ENCODE measurements around the gene LRRC74A.

The LRRC74A gene

DNA sequence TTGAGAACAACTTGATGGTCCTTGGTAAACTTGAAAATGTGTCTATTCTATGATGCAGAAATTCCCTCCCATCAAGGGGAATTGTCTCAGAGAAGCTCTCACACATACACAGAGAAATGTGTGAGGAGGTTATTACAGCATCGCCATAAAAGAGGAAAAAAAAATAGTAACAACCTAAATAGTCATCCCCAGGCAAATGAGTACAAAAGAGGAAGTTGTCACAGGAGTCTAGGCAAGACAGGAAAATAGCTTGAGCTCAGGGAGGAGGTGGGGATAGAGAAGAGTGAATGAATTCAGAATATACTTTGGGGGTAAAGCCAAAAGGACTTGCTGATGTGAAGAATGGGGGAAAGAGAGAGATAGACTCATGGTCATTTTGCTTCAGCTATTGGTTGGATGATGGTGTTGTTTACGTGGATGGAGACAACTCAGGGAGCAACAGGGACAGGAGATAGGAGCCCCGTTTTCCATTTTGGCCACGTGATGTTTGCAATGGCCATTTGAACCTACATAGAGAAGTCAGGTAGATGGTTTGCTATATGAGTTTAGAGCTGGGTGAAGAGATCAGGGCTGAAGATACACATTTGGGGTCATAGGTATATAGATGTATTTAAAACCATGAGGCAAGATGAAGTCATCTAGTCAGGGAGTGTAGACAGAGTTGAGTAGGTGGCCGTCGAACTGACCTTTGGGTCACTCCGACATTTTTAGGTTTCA is 20.3 kb downstream of the LRRC74A start:
- DNase-seq (ENCODE audit: low read depth in 1 of 2, low spot score in 1 of 2): no peak

DNA sequence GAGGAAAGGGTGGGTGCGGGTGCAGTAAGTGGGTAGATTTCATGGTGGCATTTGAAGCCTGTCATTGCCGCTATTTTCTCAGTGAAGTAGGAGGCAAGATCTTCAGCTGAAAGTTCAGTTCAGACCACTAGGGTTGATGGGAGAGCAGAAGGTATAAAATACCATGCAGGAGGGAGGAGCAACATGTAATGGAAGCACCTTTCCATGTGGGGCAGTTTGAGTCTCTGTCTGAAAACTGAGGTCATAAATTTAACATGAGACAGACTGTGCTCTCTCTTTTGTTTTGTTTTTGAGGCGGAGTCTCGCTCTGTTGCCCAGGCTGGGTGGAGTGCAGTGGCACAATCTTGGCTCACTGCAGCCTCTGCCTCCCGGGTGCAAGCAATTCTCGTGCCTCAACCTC is 22.7 kb downstream of the LRRC74A start:
- no peak for DNase-seq (ENCODE audit: low read depth in 1 of 2, low spot score in 1 of 2)

DNA sequence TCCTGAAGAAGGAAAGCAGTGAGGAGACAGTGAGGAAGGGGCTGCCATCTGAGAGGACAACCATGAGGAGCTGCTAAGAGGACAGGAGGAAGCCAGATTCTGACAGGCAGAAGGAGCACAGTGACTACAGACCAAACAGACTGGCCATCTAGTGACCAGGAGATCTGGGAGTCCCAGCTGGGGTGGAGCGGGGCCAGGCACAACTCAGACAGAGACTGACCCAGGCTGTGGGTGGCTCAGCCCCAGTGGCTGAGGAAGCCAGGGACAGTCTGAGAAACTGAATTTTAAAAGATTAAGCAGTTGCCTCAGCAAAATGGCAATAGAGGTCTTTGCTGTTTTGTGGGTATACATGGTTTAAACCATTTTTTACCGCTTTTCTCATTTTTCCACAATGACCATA is 28.9 kb downstream of the LRRC74A start:
- no peak for DNase-seq (ENCODE audit: low read depth in 1 of 2, low spot score in 1 of 2)

DNA sequence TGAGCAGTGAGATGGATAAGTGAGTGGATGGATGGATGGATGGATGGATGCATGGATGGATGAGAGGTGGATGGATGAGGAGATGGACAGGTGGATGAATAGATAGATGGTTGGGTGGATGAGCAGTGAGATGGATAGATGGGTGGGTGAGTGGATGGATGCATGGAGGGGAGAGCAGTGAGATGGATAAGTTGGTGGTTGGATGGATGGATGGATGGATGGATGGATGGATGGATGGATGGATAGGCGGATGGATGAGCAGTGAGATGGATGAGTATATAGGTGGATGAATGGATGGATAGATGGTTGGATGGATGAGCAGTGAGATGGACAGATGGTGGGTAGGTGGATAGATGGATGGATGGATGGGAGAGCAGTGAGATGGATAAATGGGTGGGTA is 30.6 kb downstream of the LRRC74A start:
- no peak for DNase-seq (ENCODE audit: low read depth in 1 of 2, low spot score in 1 of 2)

DNA sequence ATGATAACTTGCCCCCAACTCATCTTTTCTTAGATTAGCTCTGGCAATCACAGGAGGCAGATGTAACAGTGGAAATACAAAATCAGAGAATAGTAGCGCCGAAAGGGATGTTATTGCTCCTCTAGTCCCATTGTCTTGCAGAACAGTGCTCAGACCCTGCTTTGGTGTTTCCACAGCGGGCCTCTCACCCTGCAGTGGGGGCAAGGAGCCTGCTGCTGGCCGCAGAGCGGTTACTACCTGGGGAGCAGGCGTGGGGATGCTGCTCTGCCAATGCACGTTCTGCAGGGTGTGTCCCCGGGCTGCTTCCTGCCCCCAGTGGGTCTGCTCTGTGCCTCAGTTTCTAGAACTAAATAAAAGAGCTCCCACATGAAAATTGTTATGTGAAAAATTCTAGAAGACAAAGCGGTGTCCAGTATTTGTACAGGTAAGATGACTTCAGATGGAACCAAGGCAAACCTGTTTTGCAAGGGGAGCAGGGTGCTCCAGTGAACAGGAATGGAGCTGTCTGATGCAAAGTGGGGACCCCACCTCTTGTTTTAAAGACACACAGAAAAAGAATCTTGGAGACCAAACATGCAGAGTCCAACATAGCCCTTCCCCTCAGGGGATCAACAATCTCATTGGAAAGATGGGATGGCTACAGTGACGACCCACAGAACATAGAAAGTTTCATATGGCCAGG is 35.5 kb downstream of the LRRC74A start:
- DNase-seq (ENCODE audit: low read depth in 1 of 2, low spot score in 1 of 2): no peak

DNA sequence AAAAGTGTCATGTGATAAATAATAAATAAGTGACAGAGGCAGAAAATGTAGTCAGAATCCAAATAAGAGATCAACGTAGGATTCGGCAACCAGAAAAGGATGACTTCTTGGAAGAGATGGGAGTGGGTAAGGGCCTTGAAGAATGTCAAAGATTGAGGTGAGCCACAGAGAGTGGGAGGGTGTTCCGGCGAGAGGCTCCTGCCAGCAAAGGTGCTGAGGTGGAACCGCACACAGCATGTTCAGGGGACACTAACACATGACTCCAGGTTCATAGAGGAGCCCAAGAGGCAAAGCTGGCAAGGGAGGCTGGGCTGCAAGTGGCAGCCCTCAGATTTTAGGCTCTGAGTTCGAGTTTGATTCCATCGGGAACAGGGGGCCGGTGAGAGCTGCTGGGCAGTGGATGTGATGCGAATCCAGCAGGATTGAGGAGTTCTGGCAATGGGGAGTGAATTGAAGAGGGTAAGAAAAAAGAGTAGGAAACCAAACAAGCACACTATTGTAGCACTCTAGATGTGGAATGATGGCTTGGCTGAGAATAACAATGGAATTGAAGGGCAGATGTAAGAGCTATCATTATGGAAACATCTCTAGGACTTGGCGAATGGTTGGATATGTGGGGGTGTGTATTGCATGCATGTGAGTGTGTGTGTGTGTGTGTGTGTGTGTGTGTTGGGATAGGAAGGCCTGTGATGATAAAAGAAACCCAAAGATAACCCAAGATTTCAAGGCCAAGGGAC is 36.5 kb downstream of the LRRC74A start:
- no peak for DNase-seq (ENCODE audit: low read depth in 1 of 2, low spot score in 1 of 2)

DNA sequence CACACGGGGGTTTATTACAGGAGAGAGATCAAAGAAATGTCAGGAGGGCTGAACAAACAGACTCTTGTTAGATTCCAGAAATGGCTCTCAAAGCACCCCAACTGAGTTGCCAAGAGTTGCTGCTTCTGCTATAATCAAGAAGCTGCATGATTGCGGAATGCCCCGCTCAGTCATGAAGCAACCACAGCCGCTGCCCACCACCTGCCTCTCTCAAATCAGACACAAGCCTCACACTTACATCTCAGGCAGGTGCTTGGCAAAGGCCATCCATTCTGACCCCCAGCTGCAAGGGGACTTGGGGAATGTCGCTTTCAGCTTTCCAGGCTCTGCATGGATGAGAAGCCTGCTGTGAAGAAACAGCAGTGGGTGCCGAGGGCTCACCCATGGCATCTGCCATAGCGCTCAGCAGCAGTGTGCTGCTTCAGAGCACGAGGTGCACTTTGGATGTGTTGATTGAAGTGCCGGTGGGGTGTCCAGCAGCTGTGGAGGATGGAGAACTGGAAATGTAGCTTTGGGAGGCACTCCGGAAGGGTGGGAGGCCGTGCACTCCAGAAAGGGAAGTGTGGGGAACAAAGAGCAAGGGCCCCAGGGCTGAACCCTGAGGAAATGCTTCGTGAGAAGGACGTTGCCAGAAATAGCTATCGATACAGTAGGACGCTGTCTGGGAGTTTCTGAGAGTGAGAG is 37.7 kb downstream of the LRRC74A start:
- no peak for DNase-seq (ENCODE audit: low read depth in 1 of 2, low spot score in 1 of 2)

DNA sequence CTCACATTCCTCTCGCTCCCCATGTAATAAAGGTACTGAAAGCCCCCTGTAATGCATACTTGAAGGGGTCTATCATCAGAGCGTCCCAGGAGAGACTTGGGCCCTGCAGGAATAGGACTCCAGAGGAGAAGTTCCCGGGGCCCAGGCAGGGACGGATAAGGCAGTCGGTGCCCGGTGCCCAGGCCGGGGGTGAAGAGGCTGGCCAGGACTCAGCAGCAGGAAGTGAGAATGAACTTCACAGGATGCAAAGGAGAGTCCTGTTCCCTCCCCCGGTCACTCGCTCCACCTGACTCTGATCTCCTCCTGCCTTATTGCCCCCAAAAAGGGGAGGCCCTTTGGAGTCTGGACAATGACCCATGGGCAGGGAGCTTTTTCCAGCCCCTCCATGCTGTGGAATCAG is 40.2 kb downstream of the LRRC74A start:
- no peak for DNase-seq (ENCODE audit: low read depth in 1 of 2, low spot score in 1 of 2)

DNA sequence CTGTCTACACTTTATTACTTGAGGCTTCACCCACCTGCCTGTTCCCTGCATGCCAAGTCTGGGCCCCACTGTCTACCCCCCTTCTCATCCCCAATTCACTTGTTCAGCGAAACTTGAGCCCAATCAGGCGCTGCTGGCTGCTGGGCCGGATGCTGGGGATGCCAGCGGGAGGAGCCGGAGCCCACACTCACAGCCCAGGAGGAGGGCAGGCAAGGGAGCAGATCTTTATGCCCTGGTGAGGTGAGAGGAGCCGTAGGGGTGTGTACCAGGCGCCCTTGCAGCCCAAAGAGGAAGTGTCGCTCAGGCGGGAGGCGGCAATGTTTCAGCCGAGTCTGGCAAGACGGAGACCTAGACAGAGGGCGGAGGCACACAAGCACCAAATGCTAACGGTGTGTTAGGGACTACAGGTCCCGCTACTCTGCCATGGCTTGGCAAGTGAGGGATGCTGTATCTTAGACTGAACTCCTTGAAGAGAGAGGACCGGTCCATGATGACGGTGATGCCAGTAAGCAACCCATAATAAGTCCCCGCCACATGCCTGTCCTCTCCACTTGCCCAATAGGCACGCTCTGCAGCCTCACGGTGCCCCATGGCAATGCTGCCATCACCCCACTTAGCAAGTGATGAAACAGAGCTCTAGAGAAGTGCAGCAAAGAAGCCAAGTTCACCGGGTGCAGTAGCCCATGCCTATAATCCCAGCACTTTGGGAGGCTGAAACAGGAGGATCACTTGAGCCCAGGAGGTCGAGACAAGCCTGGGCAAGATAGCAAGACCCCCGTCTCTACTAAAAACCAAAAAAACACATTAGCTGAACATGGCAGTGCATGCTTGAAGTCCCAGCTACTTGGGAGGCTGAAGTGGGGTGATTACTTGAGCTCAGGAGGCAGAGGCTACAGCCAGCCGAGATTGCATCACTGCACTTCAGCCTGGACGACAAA is 41.6 kb downstream of the LRRC74A start:
- DNase-seq (ENCODE audit: low read depth in 1 of 2, low spot score in 1 of 2): peak in 1 of 2 donors; percentile 23

DNA sequence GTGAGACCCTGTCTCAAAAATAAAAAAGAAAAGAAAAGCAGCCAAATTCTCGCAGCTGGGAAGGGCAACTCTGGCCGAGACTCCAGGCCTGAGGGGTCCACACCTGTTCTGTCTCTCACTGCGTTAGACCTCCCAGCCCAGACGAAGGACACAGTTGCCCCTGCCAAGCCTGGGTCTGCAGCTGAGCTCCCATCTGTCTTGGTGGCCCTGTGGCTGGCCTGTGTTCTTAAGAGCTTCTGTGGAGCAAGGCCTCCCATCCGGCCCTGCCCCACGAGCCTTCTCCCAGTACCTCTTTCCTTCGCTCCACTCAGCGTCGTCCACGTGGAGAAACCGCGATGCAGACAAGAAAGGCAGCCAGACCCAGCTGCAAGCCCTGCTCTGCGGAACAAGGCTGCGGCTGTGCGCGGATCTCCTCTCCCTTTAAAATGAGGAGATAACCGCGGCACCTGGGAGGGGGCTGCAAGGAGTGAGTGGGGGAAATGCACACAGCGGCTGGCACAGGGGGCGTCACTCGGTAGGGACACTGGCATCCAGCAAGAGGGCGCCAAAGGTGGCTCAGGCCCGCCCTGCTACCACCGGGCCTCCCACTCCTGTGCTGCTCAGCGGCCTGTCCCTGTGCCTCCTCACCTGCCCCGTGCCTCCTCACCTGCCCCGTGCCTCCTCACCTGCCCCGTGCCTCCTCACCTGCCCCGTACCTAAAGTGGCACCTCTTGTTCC is 42.4 kb downstream of the LRRC74A start:
- no peak for DNase-seq (ENCODE audit: low read depth in 1 of 2, low spot score in 1 of 2)

DNA sequence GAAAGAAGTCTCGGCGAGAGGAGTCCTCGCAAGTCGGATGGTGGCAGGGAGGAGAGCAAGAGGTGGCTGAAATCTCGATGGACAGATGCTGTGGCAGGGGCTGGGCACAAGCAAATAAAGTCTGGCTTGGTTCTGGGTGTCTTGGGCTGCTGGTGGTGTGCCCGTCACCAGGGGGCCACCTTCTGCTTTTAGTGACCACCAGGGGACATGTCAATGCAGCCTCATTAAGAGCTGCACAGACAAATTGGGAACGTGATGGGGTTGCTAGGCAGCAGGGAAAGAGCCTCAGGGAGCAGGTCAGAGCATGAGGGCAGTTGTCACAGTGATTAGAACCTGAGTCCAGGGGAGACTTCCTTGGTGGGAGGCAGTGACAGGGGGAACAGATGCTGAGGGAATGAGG is 44.0 kb downstream of the LRRC74A start:
- no peak for DNase-seq (ENCODE audit: low read depth in 1 of 2, low spot score in 1 of 2)

DNA sequence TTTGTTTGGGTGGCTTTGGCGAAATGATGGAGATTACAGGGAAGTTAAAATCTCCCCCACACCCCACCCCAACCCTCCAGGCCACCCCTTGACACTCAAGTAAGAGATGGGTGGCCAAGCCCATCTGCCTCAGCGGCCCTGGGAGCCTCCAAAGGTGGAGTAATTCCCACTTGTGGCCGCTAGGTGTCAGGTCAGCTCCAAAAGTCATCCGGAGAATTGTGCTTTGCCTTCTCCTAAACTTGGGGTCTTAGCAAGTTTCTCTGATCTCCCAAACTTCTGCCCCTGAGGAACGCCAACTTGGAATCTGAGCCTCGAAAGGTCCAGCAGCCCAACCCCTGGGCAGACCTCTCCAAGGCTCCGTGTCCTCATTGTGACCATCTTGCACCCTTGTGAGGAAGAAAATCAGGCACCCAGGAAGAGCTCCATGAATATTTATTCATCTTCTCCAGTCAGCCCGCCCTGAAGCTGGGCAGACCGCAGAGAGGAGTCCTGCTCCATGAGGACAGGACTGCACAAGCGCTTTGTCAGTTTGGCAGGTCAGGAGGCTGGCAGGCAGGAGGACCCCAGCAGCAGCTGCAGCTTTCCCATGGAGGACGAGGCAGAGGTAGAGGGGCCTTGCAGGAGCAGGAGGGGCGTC is 46.7 kb downstream of the LRRC74A start:
- DNase-seq (ENCODE audit: low read depth in 1 of 2, low spot score in 1 of 2): peak; percentile 43 to 48

DNA sequence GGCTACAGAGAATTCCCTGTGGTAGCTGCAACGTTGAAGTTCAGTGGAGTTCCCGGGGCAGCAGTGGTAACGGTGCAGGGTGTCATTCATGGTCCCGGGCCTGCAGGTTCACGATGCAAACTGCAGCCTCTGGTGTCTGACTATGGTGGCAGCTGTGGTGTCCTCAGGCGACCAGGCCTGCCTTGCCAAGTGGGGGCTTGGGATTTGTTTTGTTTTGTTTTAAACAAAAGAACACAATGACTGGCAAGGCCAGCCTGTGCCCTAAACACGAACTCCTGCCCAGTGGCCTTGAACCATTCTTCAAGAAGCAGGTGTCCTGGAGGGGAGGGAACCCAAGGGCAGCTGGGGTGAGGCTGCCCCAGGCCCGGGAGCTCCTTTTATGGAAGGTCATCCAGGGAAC is 48.5 kb downstream of the LRRC74A start:
- no peak for DNase-seq (ENCODE audit: low read depth in 1 of 2, low spot score in 1 of 2)

DNA sequence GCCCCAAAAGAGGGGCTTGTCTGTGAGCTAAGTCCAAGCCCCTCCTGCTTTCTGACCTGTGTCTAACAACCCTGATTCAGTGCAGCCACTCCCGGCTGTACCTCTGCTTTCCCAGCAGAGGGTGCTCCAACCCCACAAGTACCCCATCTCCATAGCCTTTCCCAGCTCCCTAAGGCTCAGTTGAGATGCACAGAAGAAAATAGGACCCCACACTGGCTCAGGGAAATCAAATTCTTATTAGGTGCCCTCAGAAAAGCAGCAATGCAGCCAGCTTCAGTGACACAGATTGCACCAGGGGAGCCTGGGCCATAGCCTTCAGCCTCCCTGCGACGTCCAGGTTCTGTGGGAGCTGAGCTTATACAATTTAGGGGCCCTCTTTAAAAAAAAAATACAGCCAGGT is 49.9 kb downstream of the LRRC74A start:
- peak in 1 of 2 donors; percentile 20 for DNase-seq (ENCODE audit: low read depth in 1 of 2, low spot score in 1 of 2)

DNA sequence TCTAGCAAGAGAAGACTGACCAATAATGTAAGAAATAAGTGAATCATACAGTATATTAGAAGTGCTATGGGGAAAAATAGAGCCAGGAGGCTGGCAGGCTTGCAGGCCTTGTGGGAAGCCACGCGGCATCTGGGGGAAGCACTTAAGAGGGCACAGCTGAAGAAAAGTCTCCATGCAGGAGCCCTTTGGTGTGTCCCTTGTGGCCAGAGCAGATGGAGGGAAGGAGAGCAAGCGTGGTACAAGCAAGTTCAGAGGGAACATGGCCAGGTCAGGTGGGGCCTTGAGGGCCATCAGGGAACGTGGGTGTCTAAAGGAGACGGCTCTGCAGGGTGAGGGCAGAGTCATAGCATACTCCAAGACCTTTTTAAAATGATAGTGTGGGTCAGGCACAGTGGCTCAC is 51.7 kb downstream of the LRRC74A start:
- no peak for DNase-seq (ENCODE audit: low read depth in 1 of 2, low spot score in 1 of 2)

DNA sequence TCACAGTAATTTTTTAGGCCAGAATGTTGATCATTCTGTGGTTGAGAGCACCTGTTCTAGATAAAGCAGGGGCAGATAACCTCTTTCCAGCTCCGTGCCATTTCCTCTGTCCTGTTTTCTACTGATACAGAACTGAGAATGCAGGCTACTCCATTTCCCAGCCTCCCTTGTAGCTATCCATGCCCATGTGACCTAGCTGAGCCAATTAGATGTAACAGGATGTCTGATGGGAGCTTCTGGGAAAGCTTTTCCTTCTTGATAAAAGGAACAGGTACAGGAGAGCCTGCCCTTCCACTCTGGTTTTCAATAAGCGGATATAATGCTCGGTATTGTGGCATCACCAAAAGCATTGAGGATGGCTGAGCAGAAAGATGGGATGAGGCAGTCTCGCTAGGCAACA is 54.2 kb downstream of the LRRC74A start:
- no peak for DNase-seq (ENCODE audit: low read depth in 1 of 2, low spot score in 1 of 2)

DNA sequence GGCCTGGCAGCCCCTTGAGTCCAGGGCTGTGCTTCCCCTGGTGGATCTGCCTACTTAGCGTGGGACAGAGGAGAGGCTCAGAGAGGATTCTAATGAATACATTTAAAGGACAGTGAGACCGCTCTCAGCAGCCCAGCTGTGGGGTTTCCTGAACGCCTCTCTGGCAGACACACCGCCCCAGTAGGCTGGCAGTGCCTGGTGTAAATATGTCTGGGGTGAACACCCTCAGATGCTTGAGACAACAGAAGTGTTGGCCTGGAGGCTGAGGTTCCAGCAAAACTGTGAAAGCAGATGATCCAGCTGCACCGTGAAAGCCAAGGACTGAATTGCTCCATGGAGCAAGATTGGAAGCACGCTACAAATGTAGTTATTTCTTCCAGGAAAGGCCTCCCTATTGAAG is 55.1 kb downstream of the LRRC74A start:
- DNase-seq (ENCODE audit: low read depth in 1 of 2, low spot score in 1 of 2): no peak

DNA sequence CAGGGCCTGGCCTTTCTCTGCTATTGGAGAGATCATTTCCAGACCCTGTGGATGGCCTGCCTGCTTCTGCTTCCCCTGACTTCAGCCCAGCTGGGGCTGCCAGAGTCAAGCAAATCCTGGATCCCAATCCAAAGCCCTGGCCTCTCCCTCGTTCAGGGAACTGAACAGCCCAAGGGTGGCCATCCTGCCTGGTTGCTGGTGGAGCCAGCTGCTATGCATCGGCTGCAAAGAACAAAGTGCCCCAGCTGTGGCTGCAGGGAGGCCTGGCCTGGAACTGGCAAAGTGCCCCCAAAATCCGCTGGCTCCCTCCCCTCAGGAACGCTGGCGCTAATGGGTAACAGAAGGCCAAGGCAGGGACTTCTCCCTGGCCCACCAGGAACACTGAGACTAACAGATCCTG is 56.4 kb downstream of the LRRC74A start:
- no peak for DNase-seq (ENCODE audit: low read depth in 1 of 2, low spot score in 1 of 2)

DNA sequence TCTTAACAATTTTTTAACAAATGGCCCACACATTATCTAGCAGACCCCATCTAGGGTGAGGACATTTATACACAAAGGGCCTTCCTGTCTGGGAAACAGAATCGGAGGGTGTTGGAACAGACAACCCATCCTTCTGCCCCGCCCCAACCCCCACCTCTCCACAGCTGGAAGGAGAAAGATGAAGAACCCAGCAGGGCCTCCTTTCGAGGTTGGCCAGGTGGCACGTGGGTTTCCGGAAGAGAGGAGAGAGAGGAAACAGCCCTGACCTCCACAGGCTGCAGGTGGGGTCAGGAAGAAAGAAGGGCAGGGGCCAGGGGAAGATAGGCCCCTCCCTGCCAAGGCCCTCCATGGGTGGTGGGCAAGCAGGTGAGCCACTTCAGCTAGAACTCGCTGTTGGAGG is 57.2 kb downstream of the LRRC74A start:
- no peak for DNase-seq (ENCODE audit: low read depth in 1 of 2, low spot score in 1 of 2)

DNA sequence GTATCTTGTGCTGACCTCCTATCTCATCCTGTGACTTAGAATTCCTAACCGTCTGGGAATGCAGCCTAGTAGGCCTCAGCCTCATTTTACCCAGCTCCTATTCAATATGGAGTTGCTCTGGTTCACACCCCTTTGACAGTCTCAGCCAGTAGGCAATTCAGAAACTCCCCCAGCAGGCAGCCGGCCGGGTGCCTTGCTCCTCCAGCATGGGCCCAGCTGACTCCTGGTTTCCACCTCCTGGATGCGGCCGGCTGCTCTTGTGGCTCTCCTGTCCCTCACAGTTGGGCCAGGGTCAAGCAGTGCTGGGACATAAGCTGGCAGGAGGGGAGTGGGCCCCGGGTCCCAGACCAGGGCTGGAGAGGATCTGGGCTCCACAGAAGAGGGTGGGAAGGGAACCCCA is 58.2 kb downstream of the LRRC74A start:
- DNase-seq (ENCODE audit: low read depth in 1 of 2, low spot score in 1 of 2): no peak

All from activated T-helper 1 cell treated with anti-CD3 and anti-CD28 coated beads, Interleukin-2, amount 50 U/mL, for 16 hours (primary cell).